Endothelial cell (in vitro differentiated cells): ENCODE data around the gene NGB. TPM values are rescaled to one million over a fixed set of nuclear protein-coding genes. Genes with fewer than 3 reads are reported as not detected.

ENCODE experiments used
- DNase-seq: peaks from one replicate; pipeline ENCODE4 v3.0.0; 2021; ENCODE audit warnings: low spot score
- H3K27ac Mint-ChIP-seq: one replicate; pipeline ENCODE4 v1.8.0; 2021; ENCODE audit warnings: mixed read lengths, inconsistent platforms; ENCODE audit not compliant: unreplicated experiment
- H3K27me3 Mint-ChIP-seq: one replicate; pipeline ENCODE4 v1.8.0; 2021; ENCODE audit warnings: mild to moderate bottlenecking, moderate library complexity, mixed read lengths, inconsistent platforms; ENCODE audit not compliant: unreplicated experiment
- H3K36me3 Mint-ChIP-seq: one replicate; pipeline ENCODE4 v1.8.0; 2021; ENCODE audit warnings: mild to moderate bottlenecking, low read depth, mixed read lengths, inconsistent platforms; ENCODE audit not compliant: unreplicated experiment
- H3K4me1 Mint-ChIP-seq: one replicate; pipeline ENCODE4 v1.8.0; 2021; ENCODE audit warnings: mild to moderate bottlenecking, mixed read lengths, inconsistent platforms; ENCODE audit not compliant: unreplicated experiment
- H3K4me3 Mint-ChIP-seq: one replicate; pipeline ENCODE4 v1.8.0; 2021; ENCODE audit warnings: mild to moderate bottlenecking, mixed read lengths, inconsistent platforms; ENCODE audit not compliant: unreplicated experiment
- H3K9me3 Mint-ChIP-seq: one replicate; pipeline ENCODE4 v1.8.0; 2021; ENCODE audit warnings: mixed read lengths, inconsistent platforms; ENCODE audit not compliant: unreplicated experiment
- total RNA-seq: library from RNA; stranded (reverse); fragmentation: NEBNext Ultra II Directional; extraction: Animal tissue kit (Norgen Biotek cat#: 25700); gene quantifications from one replicate; pipeline ENCODE4 v1.2.1, GENCODE V29; 2021; ENCODE audit not compliant: unreplicated experiment
- TF ChIP-seq, protein P1 (sequence below): fragments of 200-600 bp; sonication (generic); IDR thresholded peaks from one replicate; pipeline ENCODE4 v1.5.0; 2021; ENCODE audit warnings: antibody characterized with exemption; ENCODE audit not compliant: unreplicated experiment

Gene NGB
- total RNA-seq, 1 donor from 2014 or later = not detected

DNA sequence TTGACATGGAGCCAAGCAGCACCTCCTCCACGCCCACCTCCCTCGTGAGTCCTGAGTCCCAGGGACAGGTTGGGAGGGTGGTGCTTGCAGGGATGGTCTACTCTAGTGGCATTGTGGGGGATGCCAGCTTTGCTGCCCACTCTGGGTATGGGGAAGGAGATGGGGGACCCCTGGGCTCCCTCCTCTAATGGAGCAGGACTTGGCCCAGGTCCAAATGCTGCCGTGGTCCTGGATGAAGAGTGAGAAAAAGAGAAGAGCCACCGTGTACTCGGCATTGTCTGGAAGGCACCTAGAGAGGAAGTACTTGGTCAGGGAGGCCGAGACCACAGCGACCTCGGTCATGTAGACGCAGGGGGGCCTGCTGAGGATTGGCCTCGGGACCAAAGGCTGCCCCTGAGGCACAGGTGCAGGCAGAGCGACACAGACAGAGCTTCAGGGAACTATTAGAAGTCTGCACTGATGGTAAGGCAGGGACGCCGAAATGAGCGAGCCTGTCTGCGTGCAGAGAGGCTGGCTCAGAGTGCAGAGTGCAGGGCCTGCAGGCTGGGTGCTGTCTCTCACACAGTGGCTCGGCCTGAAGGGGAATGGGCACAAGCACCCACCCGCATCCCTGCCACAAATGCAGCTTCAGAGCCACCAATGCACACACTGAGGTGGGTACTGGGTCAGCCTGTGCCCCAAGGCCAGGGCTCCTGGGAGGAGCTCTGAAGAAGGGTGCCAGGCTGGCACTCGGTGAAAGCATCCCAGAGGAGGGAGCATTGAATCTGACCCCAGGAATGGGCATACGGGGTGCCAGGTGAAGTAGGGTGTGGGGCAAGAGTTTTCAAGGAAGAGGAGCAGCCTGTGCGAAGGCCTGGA lies 17.4 kb downstream of the NGB start:
- H3K4me3 Mint-ChIP-seq = no peak overlapping the region
- H3K27me3 Mint-ChIP-seq = no peaks in the 10 kb centered on the region
- no peaks in the 10 kb centered on the region for H3K4me1 Mint-ChIP-seq
- H3K9me3 Mint-ChIP-seq = no peaks in the 10 kb centered on the region
- H3K36me3 Mint-ChIP-seq = peaks cover 9% of the 10 kb centered on the region
- DNase-seq = no peak
- no peak overlapping the region for H3K27ac Mint-ChIP-seq
- TF ChIP-seq, protein P1, sequence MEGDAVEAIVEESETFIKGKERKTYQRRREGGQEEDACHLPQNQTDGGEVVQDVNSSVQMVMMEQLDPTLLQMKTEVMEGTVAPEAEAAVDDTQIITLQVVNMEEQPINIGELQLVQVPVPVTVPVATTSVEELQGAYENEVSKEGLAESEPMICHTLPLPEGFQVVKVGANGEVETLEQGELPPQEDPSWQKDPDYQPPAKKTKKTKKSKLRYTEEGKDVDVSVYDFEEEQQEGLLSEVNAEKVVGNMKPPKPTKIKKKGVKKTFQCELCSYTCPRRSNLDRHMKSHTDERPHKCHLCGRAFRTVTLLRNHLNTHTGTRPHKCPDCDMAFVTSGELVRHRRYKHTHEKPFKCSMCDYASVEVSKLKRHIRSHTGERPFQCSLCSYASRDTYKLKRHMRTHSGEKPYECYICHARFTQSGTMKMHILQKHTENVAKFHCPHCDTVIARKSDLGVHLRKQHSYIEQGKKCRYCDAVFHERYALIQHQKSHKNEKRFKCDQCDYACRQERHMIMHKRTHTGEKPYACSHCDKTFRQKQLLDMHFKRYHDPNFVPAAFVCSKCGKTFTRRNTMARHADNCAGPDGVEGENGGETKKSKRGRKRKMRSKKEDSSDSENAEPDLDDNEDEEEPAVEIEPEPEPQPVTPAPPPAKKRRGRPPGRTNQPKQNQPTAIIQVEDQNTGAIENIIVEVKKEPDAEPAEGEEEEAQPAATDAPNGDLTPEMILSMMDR = no peak

DNA sequence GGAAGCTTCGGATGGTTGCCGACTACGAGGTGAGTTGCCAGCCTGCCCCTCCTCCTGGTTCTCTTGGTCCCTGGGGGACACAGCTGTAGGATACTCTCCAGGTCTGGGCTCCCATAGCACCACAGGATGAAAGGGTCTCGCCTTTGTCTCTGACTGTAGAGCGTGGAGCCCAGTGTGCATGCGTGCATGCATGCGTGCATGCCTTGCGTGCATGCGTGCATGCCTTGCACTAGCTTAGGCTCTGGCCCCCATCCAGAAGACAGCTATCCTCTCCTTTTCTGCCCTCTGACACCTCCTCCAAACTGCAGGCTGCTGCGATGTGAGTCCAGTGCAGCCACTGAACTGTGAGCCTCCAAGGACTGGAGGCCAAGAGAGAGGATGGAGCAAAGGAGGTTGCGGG lies 19.1 kb downstream of the NGB start:
- Mint-ChIP-seq H3K9me3 (no peaks in the 10 kb centered on the region), H3K4me1 (no peaks in the 10 kb centered on the region), H3K27me3 (no peaks in the 10 kb centered on the region), H3K4me3 (no peak overlapping the region), H3K36me3 (peaks cover 9% of the 10 kb centered on the region), H3K27ac (no peak overlapping the region)
- TF ChIP-seq, protein P1 = no peak
- no peak for DNase-seq

- TF ChIP-seq, protein P1 = no peak
- H3K27ac Mint-ChIP-seq = no peak overlapping the region
- no peak overlapping the region for H3K4me3 Mint-ChIP-seq
- peaks cover 9% of the 10 kb centered on the region for H3K36me3 Mint-ChIP-seq
- H3K4me1 Mint-ChIP-seq = no peaks in the 10 kb centered on the region
- no peaks in the 10 kb centered on the region for H3K9me3 Mint-ChIP-seq
- no peaks in the 10 kb centered on the region for H3K27me3 Mint-ChIP-seq
- no peak for DNase-seq
Measured at GRCh38 chr14:77250927-77251326, 20.1 kb downstream of the NGB start.

GRCh38 chr14:77249286-77249685 lies 21.7 kb downstream of the NGB start:
- no peaks in the 10 kb centered on the region for H3K4me1 Mint-ChIP-seq
- no peaks in the 10 kb centered on the region for H3K36me3 Mint-ChIP-seq

DNA sequence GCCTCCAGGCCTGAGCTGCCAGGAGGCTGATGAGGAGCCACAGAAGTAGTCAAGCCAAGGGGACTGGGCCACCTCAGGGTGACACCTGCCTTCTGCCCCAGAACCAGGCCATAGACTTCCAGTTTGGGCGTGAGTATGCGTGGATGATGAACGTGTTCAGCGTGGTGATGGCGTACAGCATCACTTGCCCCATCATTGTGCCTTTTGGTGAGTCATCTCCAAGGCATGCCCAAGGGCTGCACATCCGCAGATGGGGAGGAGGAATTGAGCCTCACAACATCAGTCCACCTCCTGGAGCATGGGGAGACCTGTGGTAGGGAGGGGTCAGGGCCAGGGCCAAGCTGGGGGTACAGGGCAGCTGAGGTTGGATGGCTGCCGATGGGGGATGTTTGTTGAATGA lies 22.3 kb downstream of the NGB start:
- H3K4me3 Mint-ChIP-seq = no peak overlapping the region
- H3K27me3 Mint-ChIP-seq = no peaks in the 10 kb centered on the region
- no peaks in the 10 kb centered on the region for H3K4me1 Mint-ChIP-seq
- no peaks in the 10 kb centered on the region for H3K9me3 Mint-ChIP-seq
- no peak for DNase-seq
- TF ChIP-seq, protein P1 = no peak
- no peak overlapping the region for H3K27ac Mint-ChIP-seq
- H3K36me3 Mint-ChIP-seq = no peaks in the 10 kb centered on the region

More at GRCh38 chr14:77249286-77249685, 21.7 kb downstream of the NGB start:
- H3K9me3 Mint-ChIP-seq = no peaks in the 10 kb centered on the region
- no peak overlapping the region for H3K27ac Mint-ChIP-seq
- H3K27me3 Mint-ChIP-seq = no peaks in the 10 kb centered on the region
- H3K4me3 Mint-ChIP-seq = no peak overlapping the region
- TF ChIP-seq, protein P1 = no peak
- no peak for DNase-seq
